WTC11 (cell line): Measurements from ENCODE around the gene KICS2. TPM values are rescaled to one million over a fixed set of nuclear protein-coding genes. Genes with fewer than 3 reads are reported as not detected.

Experiments used
- ATAC-seq: fragments of 200-7000 bp; cut with Tn5 transposase; 2 replicates; pipeline ENCODE4 v1.10.0; 2021; ENCODE audit warnings: mild to moderate bottlenecking, moderate library complexity
- CTCF ChIA-PET: fragments of 300-600 bp; sonication (Branson Sonifier 250); formaldehyde crosslinking; loops from one replicate; lab custom pipeline; 2021; ENCODE audit warnings: antibody characterized with exemption; lab: Charles Lee
- POLR2A ChIA-PET: fragments of 350-600 bp; sonication (Branson Sonifier 250); formaldehyde crosslinking; loops from one replicate; lab custom pipeline; 2021; ENCODE audit warnings: antibody characterized with exemption; lab: Charles Lee
- DNase-seq: peaks from one replicate; pipeline ENCODE4 v3.0.0; 2021; ENCODE audit warnings: low spot score
- H3K27ac Mint-ChIP-seq: 2 replicates; pipeline ENCODE4 v1.8.0; 2021; ENCODE audit warnings: mixed read lengths
- H3K27me3 Mint-ChIP-seq: 2 replicates; pipeline ENCODE4 v1.8.0; 2021; ENCODE audit warnings: low read depth, mild to moderate bottlenecking, moderate library complexity, mixed read lengths
- H3K36me3 Mint-ChIP-seq: 2 replicates; pipeline ENCODE4 v1.8.0; 2021; ENCODE audit warnings: mixed read lengths
- H3K4me1 Mint-ChIP-seq: 2 replicates; pipeline ENCODE4 v1.8.0; 2022; ENCODE audit warnings: mixed read lengths
- H3K4me3 Mint-ChIP-seq: 2 replicates; pipeline ENCODE4 v1.8.0; 2021; ENCODE audit warnings: mild to moderate bottlenecking, moderate library complexity, mixed read lengths
- H3K9me3 Mint-ChIP-seq: 2 replicates; pipeline ENCODE4 v1.8.0; 2021; ENCODE audit warnings: mixed read lengths
- AR ChIP-seq: fragments of 250-450 bp; sonication (Bioruptor Pico); IDR thresholded peaks from 2 replicates; pipeline ENCODE4 v1.9.0; 2021; ENCODE audit warnings: mild to moderate bottlenecking
- CREB1 ChIP-seq: sonication (generic); formaldehyde crosslinking; IDR thresholded peaks from 2 replicates; pipeline ENCODE4 v1.8.0; 2023; ENCODE audit warnings: mild to moderate bottlenecking, missing genetic modification reagents
- CREM ChIP-seq: sonication (generic); formaldehyde crosslinking; IDR thresholded peaks from 2 replicates; pipeline ENCODE4 v1.8.1; 2022; ENCODE audit warnings: mild to moderate bottlenecking, missing genetic modification reagents, moderate library complexity
- ERG ChIP-seq: fragments of 250-450 bp; sonication (Bioruptor Pico); IDR thresholded peaks from 2 replicates; pipeline ENCODE4 v1.8.0; 2021; ENCODE audit warnings: mild to moderate bottlenecking
- FOXP4 ChIP-seq: sonication (generic); formaldehyde crosslinking; IDR thresholded peaks from 2 replicates; pipeline ENCODE4 v1.8.0; 2022; ENCODE audit warnings: mild to moderate bottlenecking, missing genetic modification reagents
- HMGXB4 ChIP-seq: sonication (generic); formaldehyde crosslinking; IDR thresholded peaks from 2 replicates; pipeline ENCODE4 v1.8.1; 2023; ENCODE audit warnings: mild to moderate bottlenecking, moderate library complexity, missing genetic modification reagents
- IRF2 ChIP-seq: sonication (generic); formaldehyde crosslinking; IDR thresholded peaks from 2 replicates; pipeline ENCODE4 v1.8.0; 2022; ENCODE audit warnings: low read depth, missing genetic modification reagents, borderline replicate concordance
- JAZF1 ChIP-seq: fragments of 250-450 bp; sonication (Bioruptor Pico); IDR thresholded peaks from 2 replicates; pipeline ENCODE4 v1.9.0; 2021; ENCODE audit warnings: moderate library complexity, mild to moderate bottlenecking, inconsistent platforms
- MLX ChIP-seq: sonication (generic); formaldehyde crosslinking; IDR thresholded peaks from 2 replicates; pipeline ENCODE4 v1.8.1; 2023; ENCODE audit warnings: mild to moderate bottlenecking, missing genetic modification reagents, moderate library complexity
- NFATC4 ChIP-seq: fragments of 250-450 bp; sonication (Bioruptor Pico); IDR thresholded peaks from 2 replicates; pipeline ENCODE4 v1.9.0; 2021; ENCODE audit warnings: mild to moderate bottlenecking
- OVOL2 ChIP-seq: fragments of 250-450 bp; sonication (Bioruptor Pico); IDR thresholded peaks from 2 replicates; pipeline ENCODE4 v1.9.0; 2021; ENCODE audit warnings: mild to moderate bottlenecking, borderline replicate concordance
- PRDM15 ChIP-seq: sonication (generic); formaldehyde crosslinking; IDR thresholded peaks from 2 replicates; pipeline ENCODE4 v1.8.0; 2022; ENCODE audit warnings: missing genetic modification reagents
- PRRX2 ChIP-seq: fragments of 250-450 bp; sonication (Bioruptor Pico); IDR thresholded peaks from 2 replicates; pipeline ENCODE4 v1.8.0; 2021; ENCODE audit warnings: mild to moderate bottlenecking
- SMAD3 ChIP-seq: sonication (generic); formaldehyde crosslinking; IDR thresholded peaks from 2 replicates; pipeline ENCODE4 v1.8.0; 2022; ENCODE audit warnings: missing genetic modification reagents, mild to moderate bottlenecking, borderline replicate concordance
- SMAD4 ChIP-seq: sonication (generic); formaldehyde crosslinking; IDR thresholded peaks from 2 replicates; pipeline ENCODE4 v1.8.0; 2022; ENCODE audit warnings: mild to moderate bottlenecking, missing genetic modification reagents
- SOX15 ChIP-seq: fragments of 250-450 bp; sonication (Bioruptor Pico); IDR thresholded peaks from 2 replicates; pipeline ENCODE4 v1.9.0; 2021; ENCODE audit warnings: mild to moderate bottlenecking
- TEAD4 ChIP-seq: sonication (generic); formaldehyde crosslinking; IDR thresholded peaks from 2 replicates; pipeline ENCODE4 v1.8.0; 2022; ENCODE audit warnings: mild to moderate bottlenecking, missing genetic modification reagents
- TP53 ChIP-seq: sonication (generic); formaldehyde crosslinking; IDR thresholded peaks from 2 replicates; pipeline ENCODE4 v1.8.1; 2023; ENCODE audit warnings: mild to moderate bottlenecking, missing genetic modification reagents
- USF2 ChIP-seq: sonication (generic); formaldehyde crosslinking; IDR thresholded peaks from 2 replicates; pipeline ENCODE4 v1.8.1; 2023; ENCODE audit warnings: mild to moderate bottlenecking, missing genetic modification reagents, moderate library complexity
- ZNF416 ChIP-seq: fragments of 250-450 bp; sonication (Bioruptor Pico); IDR thresholded peaks from 2 replicates; pipeline ENCODE4 v1.9.0; 2021; ENCODE audit warnings: mild to moderate bottlenecking, inconsistent platforms
- ZSCAN18 ChIP-seq: fragments of 250-450 bp; sonication (Bioruptor Pico); IDR thresholded peaks from 2 replicates; pipeline ENCODE4 v2.1.2; 2022; ENCODE audit warnings: mild to moderate bottlenecking, moderate library complexity
- total RNA-seq: library from RNA; stranded (reverse); gene quantifications from 3 replicates; pipeline ENCODE4 v1.2.3, GENCODE V29; 2021

The KICS2 gene
- total RNA-seq, 1 experiment from 2014 or later, result 10.7 TPM

- no peak for TF ChIP-seq TEAD4 (CRISPR knock-in tag)
- no peak for TF ChIP-seq PRDM15 (CRISPR knock-in tag)
- no peak for TF ChIP-seq MLX (CRISPR knock-in tag)
- no peak for TF ChIP-seq SOX15
- no peak for TF ChIP-seq HMGXB4 (CRISPR knock-in tag)
- no peak for TF ChIP-seq SMAD4 (CRISPR knock-in tag)
- no peak for TF ChIP-seq ERG (CRISPR knock-in tag)
- no peak for TF ChIP-seq ZSCAN18 (CRISPR knock-in tag)
- TF ChIP-seq SMAD3 (CRISPR knock-in tag), result no peak
- no peak for TF ChIP-seq PRRX2 (CRISPR knock-in tag)
Observed at GRCh38 chr12:64194333-64195149, 27.6 kb downstream of the KICS2 start (continued).

GRCh38 chr12:64193931-64194330, 28.2 kb downstream of the KICS2 start:
- Mint-ChIP-seq H3K27ac (no peak overlapping the region), H3K36me3 (peaks cover 20% of the 10 kb centered on the region), H3K9me3 (no peaks in the 10 kb centered on the region), H3K4me3 (no peak overlapping the region), H3K27me3 (no peaks in the 10 kb centered on the region), H3K4me1 (peaks cover 3% of the 10 kb centered on the region)
- ChIA-PET POLR2A (no interaction called here), CTCF (no interaction called here)
- ATAC-seq, result no peak
- DNase-seq, result no peak
- TF ChIP-seq OVOL2 (CRISPR knock-in tag) (no peak), AR (CRISPR knock-in tag) (no peak), CREB1 (CRISPR knock-in tag) (no peak), CREM (CRISPR knock-in tag) (no peak), NFATC4 (CRISPR knock-in tag) (no peak), IRF2 (CRISPR knock-in tag) (no peak), MLX (CRISPR knock-in tag) (no peak), ZNF416 (CRISPR knock-in tag) (no peak), JAZF1 (CRISPR knock-in tag) (no peak), USF2 (CRISPR knock-in tag) (no peak), TP53 (CRISPR knock-in tag) (no peak), FOXP4 (CRISPR knock-in tag) (no peak)
